Activated CD8-positive, alpha-beta memory T cell treated with anti-CD3 and anti-CD28 coated beads for 36 hours (primary cell): ENCODE results near the gene GRIK1. TPM values are rescaled to one million over a fixed set of nuclear protein-coding genes. Genes with fewer than 3 reads are reported as not detected.

Experiments used
- CTCF ChIA-PET: fragments of 350-600 bp; sonication (Branson Sonifier 250); formaldehyde crosslinking; loops from one replicate; lab custom pipeline; 2021; ENCODE audit warnings: antibody characterized with exemption; lab: Charles Lee
- POLR2A ChIA-PET: fragments of 350-600 bp; sonication (Branson Sonifier 250); formaldehyde crosslinking; loops from one replicate; lab custom pipeline; 2021; ENCODE audit warnings: antibody characterized with exemption; lab: Charles Lee
- total RNA-seq, 2 experiments: library from RNA; stranded (reverse); gene quantifications; one replicate each; pipeline ENCODE4 v1.2.3, GENCODE V29; 2021

Gene GRIK1
- total RNA-seq, 2 experiments from 2014 or later, result not detected

GRCh38 chr21:29739176-29739575, 200.6 kb downstream of the GRIK1 start:
- ChIA-PET CTCF (no interaction called here), POLR2A (no interaction called here)

GRCh38 chr21:29738730-29739129, 201.1 kb downstream of the GRIK1 start:
- ChIA-PET POLR2A (no interaction called here), CTCF (no interaction called here)

GRCh38 chr21:29737186-29737585, 202.6 kb downstream of the GRIK1 start:
- POLR2A ChIA-PET, result no interaction called here
- CTCF ChIA-PET, result no interaction called here

GRCh38 chr21:29730281-29730680, 209.5 kb downstream of the GRIK1 start:
- POLR2A ChIA-PET, result no interaction called here
- CTCF ChIA-PET, result no interaction called here

- CTCF ChIA-PET, result no interaction called here
- POLR2A ChIA-PET, result no interaction called here
Measured at GRCh38 chr21:29726044-29726443, 213.8 kb downstream of the GRIK1 start.

GRCh38 chr21:29725025-29725736, 214.6 kb downstream of the GRIK1 start:
- ChIA-PET CTCF (no interaction called here), POLR2A (no interaction called here)

- POLR2A ChIA-PET, result no interaction called here
- CTCF ChIA-PET, result no interaction called here
Measured at GRCh38 chr21:29721964-29722363, 217.8 kb downstream of the GRIK1 start.

GRCh38 chr21:29721221-29721620, 218.6 kb downstream of the GRIK1 start:
- CTCF ChIA-PET, result no interaction called here
- POLR2A ChIA-PET, result no interaction called here

GRCh38 chr21:29719521-29719920, 220.3 kb downstream of the GRIK1 start:
- POLR2A ChIA-PET, result no interaction called here
- CTCF ChIA-PET, result no interaction called here

- ChIA-PET POLR2A (no interaction called here), CTCF (no interaction called here)
Measured at GRCh38 chr21:29718081-29718815, 221.5 kb downstream of the GRIK1 start.

- CTCF ChIA-PET, result no interaction called here
- POLR2A ChIA-PET, result no interaction called here
Measured at GRCh38 chr21:29717659-29718058, 222.1 kb downstream of the GRIK1 start.

GRCh38 chr21:29716753-29717152, 223.0 kb downstream of the GRIK1 start:
- POLR2A ChIA-PET, result no interaction called here
- CTCF ChIA-PET, result no interaction called here

GRCh38 chr21:29715089-29715488, 224.7 kb downstream of the GRIK1 start:
- ChIA-PET CTCF (no interaction called here), POLR2A (no interaction called here)

- CTCF ChIA-PET, result no interaction called here
- POLR2A ChIA-PET, result no interaction called here
Measured at GRCh38 chr21:29712818-29713217, 227.0 kb downstream of the GRIK1 start.

GRCh38 chr21:29711236-29711635, 228.6 kb downstream of the GRIK1 start:
- CTCF ChIA-PET, result no interaction called here
- POLR2A ChIA-PET, result no interaction called here

- CTCF ChIA-PET, result no interaction called here
- POLR2A ChIA-PET, result no interaction called here
Measured at GRCh38 chr21:29710498-29710897, 229.3 kb downstream of the GRIK1 start.

- ChIA-PET CTCF (no interaction called here), POLR2A (no interaction called here)
Measured at GRCh38 chr21:29708401-29708800, 231.4 kb downstream of the GRIK1 start.

- CTCF ChIA-PET, result no interaction called here
- POLR2A ChIA-PET, result no interaction called here
Measured at GRCh38 chr21:29704719-29705118, 235.1 kb downstream of the GRIK1 start.

- POLR2A ChIA-PET, result no interaction called here
- CTCF ChIA-PET, result no interaction called here
Measured at GRCh38 chr21:29701676-29702075, 238.1 kb downstream of the GRIK1 start.

GRCh38 chr21:29697555-29698193, 242.1 kb downstream of the GRIK1 start:
- ChIA-PET POLR2A (no interaction called here), CTCF (no interaction called here)

GRCh38 chr21:29696937-29697336, 242.9 kb downstream of the GRIK1 start:
- ChIA-PET POLR2A (no interaction called here), CTCF (no interaction called here)
